Activated gamma-delta T cell treated with Interleukin-2 at 50 U/mL for 16 hours (primary cell): ENCODE results near the gene PSMD1.
A peak's percentile ranks its signal among the peaks of the same experiment; 100 is the strongest.
"Not testable (repeated sequence)": the region's sequence is repeated elsewhere in the genome, so short reads cannot be mapped to it uniquely, and the experiment has no call there.

ENCODE experiments used
- DNase-seq: peaks from one replicate; pipeline ENCODE4 v3.0.0-alpha.2; 2020

Gene PSMD1

DNA sequence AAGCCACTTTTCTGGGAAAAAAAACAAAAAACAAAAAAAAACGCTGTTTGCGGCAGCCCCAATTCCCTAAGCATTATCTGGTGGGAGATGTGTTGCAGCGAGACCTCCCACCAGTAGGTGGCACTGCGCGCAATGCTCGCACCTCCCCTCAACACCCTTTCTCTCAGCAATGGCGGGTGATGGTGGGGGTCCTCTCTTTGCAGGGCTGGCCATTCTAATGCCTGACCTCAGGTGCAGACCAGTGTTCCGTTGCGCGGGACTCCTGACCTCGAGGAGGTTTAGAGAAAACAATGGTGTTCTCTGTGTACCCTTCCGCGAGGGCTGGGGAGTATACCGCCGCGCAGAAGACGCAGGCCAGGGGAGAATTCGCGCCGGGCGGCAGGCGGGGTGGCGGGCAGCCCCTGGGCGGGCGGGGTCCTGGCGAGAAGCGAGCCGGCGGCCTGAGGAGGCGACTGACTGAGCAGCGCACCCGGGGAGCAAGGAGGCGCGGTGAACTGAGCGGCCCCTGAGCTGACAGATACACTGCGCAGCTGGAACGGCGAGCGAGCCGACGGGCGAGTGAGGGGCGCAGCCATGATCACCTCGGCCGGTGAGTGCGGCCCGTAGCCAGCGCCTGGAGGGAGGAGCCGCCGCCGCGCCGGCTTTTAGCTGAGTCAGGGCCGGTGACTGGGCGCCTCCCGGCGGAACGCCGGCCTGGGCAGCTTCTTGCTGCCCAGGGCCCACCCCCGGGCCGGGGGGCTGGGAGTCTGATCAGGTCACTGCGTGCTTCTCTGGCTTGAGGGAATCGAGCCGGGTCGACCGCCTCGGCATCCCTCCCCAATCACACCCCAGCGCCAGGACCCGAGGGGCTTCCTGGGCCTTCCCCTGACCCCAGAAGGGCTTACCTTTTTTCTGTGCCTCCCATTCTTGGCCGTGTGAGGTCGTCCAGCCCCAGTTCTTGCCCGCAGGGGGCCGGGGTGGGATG lies at the start of gene PSMD1:
Gene PSMD1, plus strand, starts transcription at position 415 of the 964 bp plus-strand sequence. Its CDS starts 159 bp downstream, at position 574.
- peak; percentile 93 for DNase-seq

DNA sequence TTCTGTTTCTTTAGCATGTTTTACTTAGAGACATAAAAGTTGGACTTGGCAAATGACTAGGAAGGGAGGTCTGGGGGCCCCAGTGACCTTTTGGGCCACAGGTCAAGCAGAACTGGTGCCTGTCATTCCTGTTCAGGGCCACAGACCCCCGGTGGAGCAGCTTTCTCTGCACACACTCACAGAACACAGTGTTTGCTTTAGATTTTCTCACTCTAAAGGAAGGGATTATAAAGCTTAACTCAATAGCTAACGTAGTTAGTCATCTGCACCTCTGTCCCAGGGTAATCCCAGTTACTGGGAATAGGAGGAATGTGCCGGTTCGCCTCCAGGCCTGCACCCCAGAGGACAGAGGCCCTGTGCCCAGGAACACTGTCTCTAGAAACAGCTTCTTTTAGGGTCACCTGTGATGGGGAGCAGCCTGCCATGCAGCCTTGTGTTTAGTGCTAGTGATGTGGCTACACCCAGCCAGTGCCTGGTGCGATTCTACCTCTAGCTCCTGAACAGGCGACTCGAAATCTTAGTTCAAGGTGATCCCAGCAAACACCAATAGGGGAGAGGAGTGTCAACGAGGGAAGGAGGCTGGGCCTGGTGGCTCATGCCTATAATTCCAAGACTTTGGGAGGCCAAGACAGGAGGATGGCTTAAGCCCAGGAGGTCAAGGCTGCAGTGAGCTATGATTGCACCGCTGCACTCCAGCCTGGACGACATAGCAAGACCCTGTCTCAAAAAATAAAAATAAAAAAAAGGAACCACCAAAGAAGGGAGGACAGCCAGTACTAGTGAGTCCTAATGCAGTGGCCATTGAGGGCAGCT lies 49.2 kb upstream of the PSMD1 start:
- DNase-seq: no peak

- DNase-seq: no peak
These were observed 48.5 kb upstream of the PSMD1 start for GRCh38 chr2:231008131-231008530.

GRCh38 chr2:231009236-231009919 lies 47.3 kb upstream of the PSMD1 start:
- no peak for DNase-seq

DNA sequence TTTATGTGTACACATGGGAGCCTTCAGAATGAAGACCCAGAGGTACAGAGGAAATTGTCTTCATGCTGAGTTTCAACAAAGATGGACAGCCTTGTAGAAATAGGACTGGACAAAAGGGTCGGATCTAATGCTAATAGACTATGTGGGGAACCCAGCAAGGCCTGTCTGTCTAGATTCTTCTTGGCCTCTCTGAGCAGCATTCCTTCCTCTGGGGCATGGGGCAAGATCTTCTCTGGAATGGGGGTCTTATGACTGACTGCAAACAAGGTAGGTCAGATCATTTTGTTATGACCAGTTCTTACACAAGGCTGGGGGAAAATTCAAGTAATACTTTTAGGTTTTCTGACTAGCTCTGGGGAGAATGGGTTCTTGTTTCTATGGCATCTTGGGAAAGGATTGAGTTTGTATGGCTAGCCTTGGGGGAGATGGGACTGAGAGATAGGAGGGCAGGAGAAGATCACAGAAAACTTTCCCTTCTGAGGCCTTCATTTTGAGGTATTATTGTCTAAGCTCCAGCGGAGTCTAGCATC lies 46.4 kb upstream of the PSMD1 start:
- no peak for DNase-seq

DNA sequence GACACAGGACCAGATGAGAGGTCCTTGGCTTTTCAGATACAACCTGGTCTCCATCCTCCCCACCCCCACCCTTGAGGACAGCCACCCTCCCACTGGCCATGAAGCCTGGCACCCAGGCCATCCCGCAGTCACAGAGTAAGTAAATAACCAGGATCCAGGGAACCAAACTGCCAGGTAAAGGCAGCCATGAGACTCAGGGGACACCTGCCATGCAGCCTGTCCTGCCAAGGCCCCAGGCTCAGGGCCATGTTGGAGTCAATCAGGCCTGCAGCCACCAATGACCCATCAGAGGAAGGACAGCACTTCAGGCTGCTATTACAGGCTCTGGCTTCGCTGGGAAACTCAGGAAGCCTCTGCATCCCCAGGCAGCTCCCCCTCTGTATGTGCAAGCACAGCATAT lies 45.1 kb upstream of the PSMD1 start:
- no peak for DNase-seq

- no peak for DNase-seq
These were observed 44.2 kb upstream of the PSMD1 start for GRCh38 chr2:231012463-231012862.

- DNase-seq: no peak
These were observed 42.8 kb upstream of the PSMD1 start for GRCh38 chr2:231013820-231014219.

DNA sequence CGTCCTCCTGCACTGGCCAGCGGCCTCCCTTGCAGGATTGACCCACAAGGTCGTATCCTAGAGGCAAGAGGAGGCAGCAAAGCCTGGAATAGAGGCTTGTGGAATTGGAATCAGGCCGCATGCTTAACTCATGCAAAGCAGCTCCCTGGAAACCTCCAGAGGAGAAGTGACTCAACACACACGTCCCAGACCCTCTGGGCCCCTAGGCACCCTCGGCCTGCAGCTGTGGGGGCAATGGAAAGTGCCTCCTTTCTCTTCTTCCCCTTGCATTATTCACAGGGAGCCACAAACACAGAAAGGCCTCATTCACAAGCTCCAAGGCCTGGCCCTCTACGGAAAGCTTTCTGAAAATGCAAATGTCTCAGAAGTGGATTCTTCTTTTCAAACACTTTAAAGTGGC lies 41.2 kb upstream of the PSMD1 start:
- DNase-seq: no peak

DNA sequence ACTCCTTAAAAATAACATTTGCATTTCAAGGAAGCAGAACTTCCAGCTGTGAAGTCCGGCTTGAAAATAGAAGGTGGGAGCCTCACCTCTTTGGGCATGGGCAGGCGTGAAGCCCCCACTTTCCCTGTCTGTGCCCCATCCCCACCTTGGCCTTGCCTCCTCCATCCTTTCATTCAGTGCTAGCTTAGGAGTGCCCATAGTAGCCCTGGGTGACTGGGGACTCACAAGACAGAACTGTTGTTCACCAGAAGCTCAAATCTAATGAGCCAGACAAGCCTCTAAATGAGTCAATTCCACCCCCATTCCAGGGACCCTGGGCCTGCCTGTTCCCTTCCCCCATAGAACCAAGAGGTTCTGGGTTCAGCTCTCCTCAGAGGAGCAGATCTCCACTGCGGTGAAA lies 40.7 kb upstream of the PSMD1 start:
- DNase-seq: no peak

DNA sequence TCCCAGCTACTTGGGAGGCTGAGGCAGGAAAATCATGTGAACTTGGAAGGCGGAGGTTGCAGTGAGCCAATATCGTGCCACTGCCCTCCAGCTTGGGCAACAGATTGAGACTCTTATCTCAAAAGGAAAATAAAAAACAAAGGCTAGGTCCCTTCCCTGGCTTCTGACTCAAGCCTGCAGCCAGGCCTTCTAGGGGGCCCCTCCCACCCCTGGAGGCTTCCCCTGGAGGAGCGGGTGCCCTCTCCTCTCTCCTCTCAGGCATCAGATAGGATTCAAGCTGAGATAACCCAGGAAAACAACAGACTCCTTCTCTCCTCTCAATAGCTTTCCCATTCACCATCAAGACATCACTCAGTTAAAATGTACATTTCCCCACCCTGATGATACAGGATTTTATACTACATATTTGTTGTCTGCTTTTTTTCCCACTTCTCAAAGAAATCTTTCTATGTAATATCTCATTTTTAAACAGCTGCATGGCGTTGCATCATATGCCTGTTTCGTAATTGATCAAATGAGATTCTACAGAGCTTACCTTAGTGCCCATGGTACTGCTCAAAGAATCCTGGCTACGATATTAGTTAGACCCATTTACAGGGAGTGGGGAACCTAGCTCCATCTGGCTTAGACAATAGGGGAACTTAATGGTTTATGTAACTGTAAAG lies 40.0 kb upstream of the PSMD1 start:
- DNase-seq: no peak

DNA sequence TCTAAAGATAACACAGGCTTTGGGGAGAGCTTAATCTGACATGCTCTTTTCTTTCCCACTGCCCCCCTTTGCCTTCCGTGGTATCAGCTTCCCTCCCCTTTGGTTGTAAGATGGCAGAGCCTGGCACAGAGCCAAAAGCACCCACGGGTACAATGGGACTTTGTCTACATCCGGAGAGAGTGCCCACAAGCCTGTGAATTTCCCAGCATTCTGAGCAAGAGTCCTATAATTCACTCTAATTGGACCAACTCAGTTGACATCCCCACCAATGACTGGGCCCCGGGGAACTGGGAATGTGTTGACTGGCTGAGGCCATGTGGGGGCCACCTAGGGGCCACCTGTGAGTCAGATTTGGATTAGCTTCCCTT lies 39.5 kb upstream of the PSMD1 start:
- no peak for DNase-seq

GRCh38 chr2:231018184-231018583 lies 38.5 kb upstream of the PSMD1 start:
- DNase-seq: no peak

GRCh38 chr2:231025059-231025458 lies 31.6 kb upstream of the PSMD1 start:
- not testable (repeated sequence) for DNase-seq

GRCh38 chr2:231028889-231029288 lies 27.8 kb upstream of the PSMD1 start:
- no peak for DNase-seq

- DNase-seq: no peak
These were observed 27.1 kb upstream of the PSMD1 start for GRCh38 chr2:231029563-231029962.

- no peak for DNase-seq
These were observed 25.9 kb upstream of the PSMD1 start for GRCh38 chr2:231030725-231031124.

DNA sequence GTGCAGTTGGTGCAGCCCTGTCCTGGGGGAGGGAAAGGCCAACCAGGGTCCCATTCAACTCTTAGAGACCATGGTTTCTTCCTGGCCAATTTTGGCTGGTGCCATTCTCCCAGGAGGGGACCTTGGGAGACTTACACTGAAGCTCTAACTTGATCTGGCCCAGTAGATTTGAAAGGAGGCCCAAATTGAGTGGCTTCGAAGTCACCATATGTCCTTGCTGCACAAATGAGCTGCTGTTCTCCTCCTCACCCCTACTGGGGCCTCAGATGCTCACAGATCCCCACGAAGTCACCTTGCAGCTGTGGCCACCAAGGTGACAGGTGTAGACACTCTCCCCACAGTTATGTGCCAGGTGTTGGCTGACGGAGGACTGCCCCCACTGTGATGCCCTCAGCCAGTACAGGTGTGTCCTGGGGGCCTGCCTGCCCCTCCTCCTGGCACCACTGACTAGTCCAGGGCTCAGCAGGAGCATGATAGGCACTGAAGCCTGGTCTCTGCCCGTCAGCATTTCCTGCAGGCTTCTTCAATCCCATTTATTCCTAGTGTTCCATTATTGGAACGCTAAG lies 24.0 kb upstream of the PSMD1 start:
- DNase-seq: no peak

DNA sequence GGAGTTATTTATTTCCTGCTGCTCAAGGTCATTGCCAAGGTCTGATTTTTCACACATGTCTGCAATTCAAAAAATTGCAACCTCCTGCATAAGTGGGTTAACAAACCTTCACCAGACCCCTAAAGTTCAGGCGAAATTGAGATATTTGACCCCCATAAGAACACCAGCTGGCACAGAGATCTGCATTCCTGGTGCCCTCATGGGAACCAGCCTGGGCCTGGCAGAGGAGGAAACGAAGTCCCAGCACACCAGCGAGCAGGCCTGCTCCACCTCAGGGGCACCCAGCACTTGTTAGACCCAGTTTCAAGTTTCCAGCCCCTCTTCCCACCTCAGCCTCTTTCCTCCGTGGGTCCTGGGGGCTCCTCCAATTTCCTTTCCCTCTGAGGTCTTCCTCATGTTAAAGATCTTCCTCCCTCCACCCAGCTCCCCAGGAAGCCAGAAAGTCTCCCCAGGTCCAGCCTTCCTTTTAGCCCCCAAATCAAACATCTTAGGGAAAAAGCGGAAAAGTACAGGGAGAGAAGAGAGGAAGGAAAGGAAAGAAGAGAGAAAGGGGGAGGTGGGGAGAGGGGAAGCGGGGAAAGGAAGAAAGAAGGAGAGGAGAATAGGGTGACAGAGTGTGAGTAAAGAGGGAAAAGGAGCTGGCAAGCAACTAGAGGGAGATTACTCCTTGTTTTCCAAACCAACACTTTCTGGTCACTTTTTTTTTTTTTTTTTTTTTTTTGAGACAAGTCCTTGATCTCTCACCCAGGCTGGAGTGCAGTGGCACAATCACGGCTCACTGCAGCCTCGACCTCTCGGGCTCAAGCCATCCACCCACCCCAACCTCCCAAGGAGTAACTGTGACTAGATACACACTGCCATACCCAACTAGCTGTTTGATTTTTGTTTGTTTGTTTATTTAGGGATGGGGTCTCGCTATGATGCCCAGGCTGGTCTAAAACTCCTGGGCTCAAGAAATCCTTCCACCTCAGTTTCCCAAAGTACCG lies 23.2 kb upstream of the PSMD1 start:
- no peak for DNase-seq

GRCh38 chr2:231034291-231034882 lies 22.3 kb upstream of the PSMD1 start:
- no peak for DNase-seq
